Thyroid gland (tissue), 4 donors: ENCODE data around the gene LDLRAD3.

Experiments
- POLR2A ChIP-seq, 2 donors: fragments of 450-650 bp; IDR thresholded peaks; one replicate each; pipeline ENCODE4 v1.6.1; 2017; ENCODE audit warnings: antibody characterized with exemption in 2 of 2, mild to moderate bottlenecking in 2 of 2, moderate library complexity in 1 of 2
- TF ChIP-seq, protein P1 (sequence below), 6 experiments: fragments of 200-600 bp in 3 of 6; fragments of 450-650 bp in 3 of 6; sonication (generic) in 3 of 6; IDR thresholded peaks; one replicate each; pipeline ENCODE4 v1.5.1; 2016 to 2019; ENCODE audit warnings: antibody characterized with exemption in 6 of 6, mild to moderate bottlenecking in 2 of 6, inconsistent platforms in 1 of 6, moderate library complexity in 1 of 6

DNA sequence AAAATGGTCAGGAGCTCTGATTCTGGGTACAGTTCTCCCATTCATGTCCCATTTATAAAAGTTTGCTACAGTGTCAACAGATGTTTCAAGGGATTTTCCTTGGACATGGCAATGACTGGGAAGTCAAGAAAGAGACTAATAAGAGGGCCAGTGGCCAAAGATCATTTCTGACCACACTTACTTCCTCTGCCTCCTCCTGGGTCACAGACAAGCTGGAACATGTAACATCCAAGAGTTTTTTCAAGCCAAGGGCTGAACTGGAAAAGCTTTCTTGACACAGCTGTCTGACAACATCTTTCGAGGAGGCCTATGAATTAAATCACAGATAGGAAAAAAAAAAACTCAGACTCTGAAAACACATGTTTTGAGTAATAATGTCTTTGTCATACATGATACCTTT lies 336.7 kb downstream of the LDLRAD3 start:
- TF ChIP-seq, protein P1, sequence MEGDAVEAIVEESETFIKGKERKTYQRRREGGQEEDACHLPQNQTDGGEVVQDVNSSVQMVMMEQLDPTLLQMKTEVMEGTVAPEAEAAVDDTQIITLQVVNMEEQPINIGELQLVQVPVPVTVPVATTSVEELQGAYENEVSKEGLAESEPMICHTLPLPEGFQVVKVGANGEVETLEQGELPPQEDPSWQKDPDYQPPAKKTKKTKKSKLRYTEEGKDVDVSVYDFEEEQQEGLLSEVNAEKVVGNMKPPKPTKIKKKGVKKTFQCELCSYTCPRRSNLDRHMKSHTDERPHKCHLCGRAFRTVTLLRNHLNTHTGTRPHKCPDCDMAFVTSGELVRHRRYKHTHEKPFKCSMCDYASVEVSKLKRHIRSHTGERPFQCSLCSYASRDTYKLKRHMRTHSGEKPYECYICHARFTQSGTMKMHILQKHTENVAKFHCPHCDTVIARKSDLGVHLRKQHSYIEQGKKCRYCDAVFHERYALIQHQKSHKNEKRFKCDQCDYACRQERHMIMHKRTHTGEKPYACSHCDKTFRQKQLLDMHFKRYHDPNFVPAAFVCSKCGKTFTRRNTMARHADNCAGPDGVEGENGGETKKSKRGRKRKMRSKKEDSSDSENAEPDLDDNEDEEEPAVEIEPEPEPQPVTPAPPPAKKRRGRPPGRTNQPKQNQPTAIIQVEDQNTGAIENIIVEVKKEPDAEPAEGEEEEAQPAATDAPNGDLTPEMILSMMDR (IDR thresholded peaks at IDR 0.05) = no peak
- TF ChIP-seq POLR2A (IDR thresholded peaks at IDR 0.05) = no peak
